ENCODE results near the gene SYT8.
"Not testable (repeated sequence)": the region's sequence is repeated elsewhere in the genome, so short reads cannot be mapped to it uniquely, and the experiment has no call there.

SYT8 gene

GRCh38 chr11:1871531-1871930 lies 36.7 kb downstream of the SYT8 start:
- no peak overlapping the region for H3K4me3 ChIP-seq (ENCODE audit: low read depth, low read length)
- no peak for TF ChIP-seq CTCF (IDR thresholded peaks at IDR 0.05; ENCODE audit: insufficient read depth, low read depth, low read length, missing control alignments)
- no peak for DNase-seq (ENCODE audit: low read depth)

GRCh38 chr11:1872267-1872985 lies 37.6 kb downstream of the SYT8 start:
- TF ChIP-seq CTCF (IDR thresholded peaks at IDR 0.05; ENCODE audit: insufficient read depth, low read depth, low read length, missing control alignments) = no peak
- H3K4me3 ChIP-seq (ENCODE audit: low read depth, low read length) = no peak overlapping the region
- no peak for DNase-seq (ENCODE audit: low read depth)

- DNase-seq (ENCODE audit: low read depth) = no peak
- no peak for TF ChIP-seq CTCF (IDR thresholded peaks at IDR 0.05; ENCODE audit: insufficient read depth, low read depth, low read length, missing control alignments)
- H3K4me3 ChIP-seq (ENCODE audit: low read depth, low read length) = no peak overlapping the region
Observed at GRCh38 chr11:1873048-1873812, 38.4 kb downstream of the SYT8 start.

GRCh38 chr11:1873813-1874150 lies 39.0 kb downstream of the SYT8 start:
- DNase-seq (ENCODE audit: low read depth) = not testable (repeated sequence)

GRCh38 chr11:1874441-1875092 lies 39.8 kb downstream of the SYT8 start:
- not testable (repeated sequence) for DNase-seq (ENCODE audit: low read depth); H3K4me3 ChIP-seq (ENCODE audit: low read depth, low read length)

More at GRCh38 chr11:1873813-1874150, 39.0 kb downstream of the SYT8 start:
- H3K4me3 ChIP-seq (ENCODE audit: low read depth, low read length) = not testable (repeated sequence)

GRCh38 chr11:1875093-1875850 lies 40.5 kb downstream of the SYT8 start:
- no peak for DNase-seq (ENCODE audit: low read depth)
- no peak for TF ChIP-seq CTCF (IDR thresholded peaks at IDR 0.05; ENCODE audit: insufficient read depth, low read depth, low read length, missing control alignments)
- no peak overlapping the region for H3K4me3 ChIP-seq (ENCODE audit: low read depth, low read length)

GRCh38 chr11:1875851-1876301 lies 41.1 kb downstream of the SYT8 start:
- not testable (repeated sequence) for H3K4me3 ChIP-seq (ENCODE audit: low read depth, low read length); DNase-seq (ENCODE audit: low read depth)

Data from GM12865 (cell line).